ENCODE measurements around the gene NCKAP5. TPM values are rescaled to one million over a fixed set of nuclear protein-coding genes. Genes with fewer than 3 reads are reported as not detected.
A peak's percentile ranks its signal among the peaks of the same experiment; 100 is the strongest.

Gene NCKAP5
- total and polyA plus RNA-seq, 2 of the 8 experiments (the other 6 are each of a cell fraction or from before 2014, with no cell fraction given) = 0.27 to 0.86 TPM

DNA sequence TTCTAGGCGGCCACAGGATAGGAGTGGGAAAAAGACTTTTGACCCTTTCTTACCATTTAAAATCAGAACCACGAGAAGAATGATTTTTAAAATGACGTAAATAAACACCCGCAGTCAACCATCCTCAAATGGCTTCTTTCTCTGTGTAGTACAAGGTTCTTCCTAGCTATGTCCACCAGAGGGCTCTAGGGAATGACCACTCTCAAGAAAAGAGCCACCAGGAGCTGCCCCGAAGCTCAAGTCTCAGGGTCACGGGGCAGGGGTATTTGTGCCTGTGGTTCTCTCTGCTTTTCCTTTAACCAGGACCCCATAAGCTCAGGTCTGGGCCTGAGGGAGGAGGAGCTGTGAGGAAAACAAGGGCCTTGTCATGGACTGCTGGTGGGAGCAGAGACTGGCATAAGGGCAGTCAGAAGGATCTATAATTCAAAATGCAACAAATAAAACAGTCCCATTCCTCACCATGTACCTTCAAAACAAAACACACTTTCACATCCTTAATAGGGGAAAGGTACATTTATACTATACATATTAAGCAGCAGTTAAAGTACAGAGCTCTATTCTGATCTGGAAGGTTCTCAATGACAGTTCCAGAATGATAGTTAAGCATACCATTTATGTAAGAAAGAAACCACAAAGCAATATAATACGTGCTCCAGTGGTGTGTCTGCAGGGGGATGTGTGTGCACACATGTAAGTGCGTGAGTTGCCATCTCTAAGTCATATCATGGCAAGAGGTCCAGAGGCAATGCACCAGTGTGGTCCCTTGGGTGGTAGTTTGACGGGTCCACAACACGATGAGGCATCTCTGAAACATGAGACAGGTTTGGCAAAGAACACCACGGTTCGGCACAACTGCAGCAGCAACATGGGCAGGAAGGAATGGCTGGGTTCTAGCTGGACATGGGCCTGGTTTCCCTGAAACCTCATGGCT, 916.9 kb downstream of the NCKAP5 start:
- H3K23me2 ChIP-seq (ENCODE audit: low read depth, low read length) = no peaks in the 10 kb centered on the region
- peak overlapping the region; percentile 20; the same call in 1 of the 2 replicates for H2BK12ac ChIP-seq (ENCODE audit: low read depth, low read length)
- no peak overlapping the region for H2BK5ac ChIP-seq (ENCODE audit: low read depth, low read length)
- H2BK15ac ChIP-seq (ENCODE audit: low read length) = no peak overlapping the region
- no peak overlapping the region for H3K4me2 ChIP-seq (ENCODE audit: insufficient read depth in 1 of 2, low read depth in 2 of 2, low read length in 2 of 2)
- FAIRE-seq = no peak
- no peaks in the 10 kb centered on the region for H4K20me1 ChIP-seq (replicated peaks in 1 of 2; ENCODE audit: control insufficient read depth in 1 of 2, insufficient read depth in 2 of 2, low read length in 2 of 2)
- no peaks in the 10 kb centered on the region for H3K9me3 ChIP-seq (ENCODE audit: insufficient read depth in 2 of 2, low read depth in 1 of 2, low read length in 1 of 2)
- H4K91ac ChIP-seq (replicated peaks; ENCODE audit: insufficient read length, low read length) = no peak overlapping the region
- H3K27me3 ChIP-seq (replicated peaks in 1 of 4; ENCODE audit: control insufficient read depth in 3 of 4, extremely low read depth in 1 of 4, insufficient read depth in 3 of 4, low read length in 3 of 4) = no peaks in the 10 kb centered on the region
- WGBS, 2 experiments (ENCODE audit: extremely low coverage in 1 of 2, insufficient coverage in 1 of 2, insufficient read length in 1 of 2, insufficient replicate concordance in 2 of 2, low coverage in 1 of 2, low lambda C conversion rate in 2 of 2, missing lambda C conversion rate in 1 of 2) = 84% methylated on average over 12 of the region's 12 CpGs; no CpG with 5 or more reads in 1 of the 2 experiments
- H3K4ac ChIP-seq (replicated peaks; ENCODE audit: insufficient read length, low read depth, low read length) = no peak overlapping the region
- H3K27ac ChIP-seq (ENCODE audit: low read depth, low read length) = no peak overlapping the region
- no peak overlapping the region for H2BK120ac ChIP-seq (replicated peaks; ENCODE audit: low read depth, low read length)
- no peaks in the 10 kb centered on the region; a peak in 1 of 7 replicates for H3K4me1 ChIP-seq (replicated peaks in 1 of 4; ENCODE audit: control insufficient read depth in 3 of 4, insufficient read depth in 4 of 4, low read length in 3 of 4)
- no peak overlapping the region for H3K23ac ChIP-seq (ENCODE audit: insufficient read length)
- H3K9ac ChIP-seq (replicated peaks in 1 of 4; ENCODE audit: extremely low read depth in 1 of 4, low read depth in 3 of 4, low read length in 3 of 4) = no peak overlapping the region
- no peak overlapping the region for H2BK20ac ChIP-seq (ENCODE audit: low read length)
- no peak for TF ChIP-seq POLR2AphosphoS5 (IDR thresholded peaks at IDR 0.05; ENCODE audit: low read depth, low read length)
- TF ChIP-seq RAD21 (IDR thresholded peaks at IDR 0.05 in 1 of 2, conservative IDR thresholded peaks at IDR 0.05 in 1 of 2; ENCODE audit: low read depth in 2 of 2, low read length in 2 of 2) = peak; percentile 54 to 63
- TF ChIP-seq CTCF (IDR thresholded peaks at IDR 0.05; ENCODE audit: control extremely low read depth in 1 of 3, insufficient read depth in 1 of 3, low read depth in 1 of 3, low read length in 3 of 3) = peak in 2 of 3 experiments; percentile 50 to 59; a peak in 3 of 4 replicates
- TF ChIP-seq NRF1 (IDR thresholded peaks at IDR 0.05; ENCODE audit: low read depth, low read length) = no peak
- TF ChIP-seq CHD2 (IDR thresholded peaks at IDR 0.05; ENCODE audit: low read length) = no peak
- no peak for TF ChIP-seq BACH1 (IDR thresholded peaks at IDR 0.05; ENCODE audit: low read length)
- no peak overlapping the region for H4K5ac ChIP-seq (ENCODE audit: insufficient read length, low read depth, low read length)
- no peak overlapping the region for H3K56ac ChIP-seq (replicated peaks; ENCODE audit: insufficient read length, low read depth, low read length)
- no peak overlapping the region for H4K8ac ChIP-seq (ENCODE audit: extremely low read depth, insufficient read depth, low read length)
- H3K4me3 ChIP-seq (ENCODE audit: extremely low read depth in 1 of 4, insufficient read depth in 2 of 4, low read depth in 3 of 4, low read length in 4 of 4) = no peak overlapping the region
- H2AK5ac ChIP-seq (ENCODE audit: low read depth, low read length) = no peak overlapping the region
- H3K14ac ChIP-seq (ENCODE audit: insufficient read length) = no peak overlapping the region
- no peaks in the 10 kb centered on the region for H3K36me3 ChIP-seq (ENCODE audit: control insufficient read depth in 2 of 4, insufficient read depth in 4 of 4, low read length in 3 of 4)
- ChIA-PET CTCF (ENCODE audit: partially characterized antibody) (interaction anchor here (0.6 to 3.8 kb wide), 19 partner anchors 9 to 520 kb away, joined by 3 to 11 read pairs (median 3); partner anchors contain the start of gene LYPD1), POLR2A (ENCODE audit: partially characterized antibody) (no interaction called here)
- H3K18ac ChIP-seq (ENCODE audit: extremely low read depth, low read length) = no peak overlapping the region
- no peak for DNase-seq (ENCODE audit: low read depth in 1 of 2, low spot score in 2 of 2)
- no peaks in the 10 kb centered on the region for H3K79me1 ChIP-seq (ENCODE audit: low read depth, low read length)
- H2AFZ ChIP-seq (ENCODE audit: low read length) = 0 out of 2 replicates have a peak overlapping the region, but pooled peaks have one; percentile 71
- no peaks in the 10 kb centered on the region for H3K79me2 ChIP-seq (ENCODE audit: control insufficient read depth in 1 of 2, insufficient read depth in 2 of 2, low read length in 2 of 2)
